Spleen (tissue), 11 donors: ENCODE data around the gene PAX5. TPM values are rescaled to one million over a fixed set of nuclear protein-coding genes. Genes with fewer than 3 reads are reported as not detected.

Experiments
- DNase-seq: peaks from one replicate; pipeline ENCODE4 v3.0.0-alpha.2; 2020
- H3K27ac ChIP-seq, 8 donors: fragments of 200-600 bp; sonication (generic) in 7 of 8; 1 replicate in 4 of 8; 2 replicates in 4 of 8; pipeline versions ENCODE4 v1.5.0 to v1.8.0; 2016 to 2021; ENCODE audit warnings: inconsistent platforms in 4 of 8, mild to moderate bottlenecking in 4 of 8, moderate library complexity in 1 of 8
- H3K27me3 ChIP-seq, 7 donors: fragments of 200-600 bp; sonication (generic) in 6 of 7; replicated peaks in 1 of 7; 1 replicate in 4 of 7; 2 replicates in 3 of 7; pipeline versions ENCODE4 v1.5.0 to v1.8.0; 2016 to 2021; ENCODE audit warnings: inconsistent platforms in 3 of 7, mild to moderate bottlenecking in 1 of 7
- H3K36me3 ChIP-seq, 6 donors: fragments of 200-600 bp; sonication (generic) in 5 of 6; 1 replicate in 4 of 6; 2 replicates in 2 of 6; pipeline versions ENCODE4 v1.5.0 to v1.8.0; 2016 to 2021; ENCODE audit warnings: inconsistent platforms in 2 of 6
- H3K4me1 ChIP-seq, 6 donors: fragments of 200-600 bp; sonication (generic) in 5 of 6; 1 replicate in 3 of 6; 2 replicates in 3 of 6; pipeline versions ENCODE4 v1.5.0 to v1.8.0; 2016 to 2021; ENCODE audit warnings: inconsistent platforms in 3 of 6
- H3K4me3 ChIP-seq, 8 donors: fragments of 200-600 bp; sonication (generic) in 7 of 8; 1 replicate in 4 of 8; 2 replicates in 4 of 8; pipeline versions ENCODE4 v1.5.0 to v1.8.0; 2016 to 2021; ENCODE audit warnings: inconsistent platforms in 4 of 8, mild to moderate bottlenecking in 4 of 8, moderate library complexity in 2 of 8
- H3K9me3 ChIP-seq, 8 donors: fragments of 200-600 bp; sonication (generic) in 7 of 8; 1 replicate in 4 of 8; 2 replicates in 4 of 8; pipeline versions ENCODE4 v1.5.0 to v1.8.0; 2016 to 2021; ENCODE audit warnings: inconsistent platforms in 4 of 8
- CTCF ChIP-seq, 11 experiments: fragments of 200-600 bp in 7 of 11; fragments of 450-650 bp in 4 of 11; sonication (generic) in 4 of 11; IDR thresholded peaks in 8 of 11; conservative IDR thresholded peaks in 3 of 11; 1 replicate in 7 of 11; 2 replicates in 4 of 11; pipeline versions ENCODE4 v1.4.0 to v1.8.0; 2016 to 2021; ENCODE audit warnings: antibody characterized with exemption in 11 of 11, inconsistent platforms in 4 of 11, mild to moderate bottlenecking in 1 of 11
- POLR2A ChIP-seq, 3 donors: fragments of 450-650 bp; IDR thresholded peaks; one replicate each; pipeline ENCODE4 v1.5.1; 2017; ENCODE audit warnings: antibody characterized with exemption in 3 of 3, mild to moderate bottlenecking in 1 of 3
- POLR2AphosphoS5 ChIP-seq, 3 donors: sonication (generic); formaldehyde crosslinking; IDR thresholded peaks; one replicate each; pipeline ENCODE4 v1.5.1; 2017; ENCODE audit warnings: antibody characterized with exemption in 3 of 3
- WGBS, 5 donors: extraction: QIAGEN DNeasy Blood & Tissue Kit in 3 of 5; methylation state at CpG; one replicate each; pipeline versions ENCODE4 v1.1.5 to v1.1.7; 2013 to 2018; 5-methylcytosine and 5-hydroxymethylcytosine counted together
- intact Hi-C: fragments of 100-400 bp; cut with DNase I; formaldehyde crosslinking; loops from one replicate; pipeline ENCODE4 v1.15.0; 2023; ENCODE audit warnings: low total_unique reads
- polyA plus RNA-seq, 3 donors: library from polyadenylated mRNA; stranded (reverse); fragments of 200-250 nt; gene quantifications; one replicate each; pipeline ENCODE4 v1.2.1, GENCODE V29; 2013
- total RNA-seq, 7 donors: library from RNA; depleted of rRNA in 3 of 7; stranded (reverse); fragments of >200 nt in 3 of 7; fragmentation: NEBNext Ultra II Directional in 4 of 7; extraction: Animal tissue kit (Norgen Biotek cat#: 25700) in 4 of 7; gene quantifications; one replicate each; pipeline versions ENCODE4 v1.1.0 to v1.2.1, GENCODE V29; 2016 to 2021
- donor health status: healthy with polysubstance abuse.
- donor health status: DM: no; HTN: no; CAD: no; lungs with moderate emphysema.
- donor health status: DM: no; HTN: no; CAD: no.
- donor health status: Bipolar disorder and iron deficiency.
- donor health status: healthy.
- donor health status: DM: no; HTN: no; CAD: no.
- donor health status: DM: yes; HTN: yes; CAD: no.

PAX5 gene
- total and polyA plus RNA-seq, 10 donors: 15.9 to 120 (median 53.0) TPM

- H3K4me1 ChIP-seq: peaks cover 0 to 13% (median 0%) of the 10 kb centered on the region in 6 donors
- H3K4me3 ChIP-seq: no peak overlapping the region
- TF ChIP-seq POLR2A (IDR thresholded peaks at IDR 0.05) (no peak), POLR2AphosphoS5 (IDR thresholded peaks at IDR 0.05) (no peak), CTCF (IDR thresholded peaks at IDR 0.05 in 8 of 11, conservative IDR thresholded peaks at IDR 0.05 in 3 of 11) (no peak)
- 66 to 86% (median 79%) methylated on average over 6 to 7 of the region's 7 CpGs for WGBS, 5 donors
- no peaks in the 10 kb centered on the region for H3K27me3 ChIP-seq
- no peak for DNase-seq
- peaks cover 0 to 37% (median 8%) of the 10 kb centered on the region in 6 donors for H3K36me3 ChIP-seq
- intact Hi-C loops: no loop called here
- H3K9me3 ChIP-seq: no peaks in the 10 kb centered on the region
- H3K27ac ChIP-seq: peak overlapping the region in 2 of 8 donors; percentile 2 to 57
These were observed 65.4 kb downstream of the PAX5 start for GRCh38 chr9:36968574-36969215.

GRCh38 chr9:36967997-36968396 is 66.1 kb downstream of the PAX5 start:
- Histone ChIP-seq H3K36me3 (peaks cover 0 to 44% (median 9%) of the 10 kb centered on the region in 6 donors), H3K27me3 (no peaks in the 10 kb centered on the region), H3K4me3 (no peak overlapping the region), H3K9me3 (no peaks in the 10 kb centered on the region), H3K27ac (peak overlapping the region in 1 of 8 donors; percentile 57), H3K4me1 (peaks cover 0 to 13% (median 0%) of the 10 kb centered on the region in 6 donors)
- intact Hi-C loops: no loop called here
- TF ChIP-seq CTCF (IDR thresholded peaks at IDR 0.05 in 8 of 11, conservative IDR thresholded peaks at IDR 0.05 in 3 of 11) (no peak), POLR2AphosphoS5 (IDR thresholded peaks at IDR 0.05) (no peak), POLR2A (IDR thresholded peaks at IDR 0.05) (no peak)
- 56 to 76% (median 70%) methylated on average over 5 to 7 of the region's 7 CpGs for WGBS, 5 donors
- DNase-seq: no peak

GRCh38 chr9:36966371-36967097 is 67.5 kb downstream of the PAX5 start:
- 69 to 88% (median 87%) methylated on average over 14 to 21 of the region's 21 CpGs for WGBS, 5 donors

More at GRCh38 chr9:36966371-36967097, 67.5 kb downstream of the PAX5 start:
- peaks cover 0 to 2% (median 0%) of the 10 kb centered on the region in 7 donors for H3K27me3 ChIP-seq
- H3K4me1 ChIP-seq: peaks cover 0 to 15% (median 0%) of the 10 kb centered on the region in 6 donors
- H3K27ac ChIP-seq: no peak overlapping the region
- peaks cover 0 to 59% (median 15%) of the 10 kb centered on the region in 6 donors for H3K36me3 ChIP-seq
- no peak for DNase-seq
- intact Hi-C loops: no loop called here
- no peak for TF ChIP-seq CTCF (IDR thresholded peaks at IDR 0.05 in 8 of 11, conservative IDR thresholded peaks at IDR 0.05 in 3 of 11)
- peak in 1 of 3 donors; percentile 51 for TF ChIP-seq POLR2AphosphoS5 (IDR thresholded peaks at IDR 0.05)
- no peak for TF ChIP-seq POLR2A (IDR thresholded peaks at IDR 0.05)
- H3K9me3 ChIP-seq: no peaks in the 10 kb centered on the region
- H3K4me3 ChIP-seq: no peak overlapping the region
